Cardiac fibroblast (primary cell): ENCODE results near the gene TMA16.

Source experiments
- DNase-seq, 2 donors: peaks; one replicate each; pipeline versions ENCODE4 v3.0.0 to v3.0.0-alpha.2; 2010; ENCODE audit warnings: low read depth in 2 of 2
- H3K4me3 ChIP-seq, 2 donors: replicated peaks in 1 of 2; 1 replicate in 1 of 2; 2 replicates in 1 of 2; pipeline ENCODE4 v1.5.1; 2011; ENCODE audit warnings: low read depth in 2 of 2, low read length in 2 of 2, mild to moderate bottlenecking in 2 of 2, moderate library complexity in 1 of 2
- TF ChIP-seq, protein P1 (sequence below): IDR thresholded peaks from one replicate; pipeline ENCODE4 v1.5.1; 2011; ENCODE audit warnings: low read depth, mild to moderate bottlenecking, low read length, inconsistent platforms

The TMA16 gene

DNA sequence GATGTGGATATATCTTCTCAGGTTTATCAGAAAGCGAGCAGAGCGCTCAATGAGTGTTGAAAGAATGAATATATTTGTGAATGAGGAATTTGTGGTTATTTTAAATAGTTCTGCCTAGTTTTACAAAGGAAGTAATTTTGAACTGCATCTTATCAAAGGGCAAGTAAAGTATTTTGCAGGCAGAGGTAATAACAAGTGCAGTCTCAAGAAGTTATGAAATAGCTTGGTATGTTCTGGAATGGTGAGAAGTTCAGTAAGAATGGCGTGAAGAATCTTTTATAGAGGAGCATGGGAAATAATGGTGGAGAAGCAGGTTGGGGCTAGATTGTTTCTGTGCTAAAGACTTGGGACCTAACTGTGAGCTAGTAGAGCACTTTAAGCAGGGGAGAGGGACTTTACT lies 10.9 kb downstream of the TMA16 start:
- H3K4me3 ChIP-seq, result no peak overlapping the region
- peak; percentile 12 to 13 for DNase-seq
- TF ChIP-seq, protein P1, sequence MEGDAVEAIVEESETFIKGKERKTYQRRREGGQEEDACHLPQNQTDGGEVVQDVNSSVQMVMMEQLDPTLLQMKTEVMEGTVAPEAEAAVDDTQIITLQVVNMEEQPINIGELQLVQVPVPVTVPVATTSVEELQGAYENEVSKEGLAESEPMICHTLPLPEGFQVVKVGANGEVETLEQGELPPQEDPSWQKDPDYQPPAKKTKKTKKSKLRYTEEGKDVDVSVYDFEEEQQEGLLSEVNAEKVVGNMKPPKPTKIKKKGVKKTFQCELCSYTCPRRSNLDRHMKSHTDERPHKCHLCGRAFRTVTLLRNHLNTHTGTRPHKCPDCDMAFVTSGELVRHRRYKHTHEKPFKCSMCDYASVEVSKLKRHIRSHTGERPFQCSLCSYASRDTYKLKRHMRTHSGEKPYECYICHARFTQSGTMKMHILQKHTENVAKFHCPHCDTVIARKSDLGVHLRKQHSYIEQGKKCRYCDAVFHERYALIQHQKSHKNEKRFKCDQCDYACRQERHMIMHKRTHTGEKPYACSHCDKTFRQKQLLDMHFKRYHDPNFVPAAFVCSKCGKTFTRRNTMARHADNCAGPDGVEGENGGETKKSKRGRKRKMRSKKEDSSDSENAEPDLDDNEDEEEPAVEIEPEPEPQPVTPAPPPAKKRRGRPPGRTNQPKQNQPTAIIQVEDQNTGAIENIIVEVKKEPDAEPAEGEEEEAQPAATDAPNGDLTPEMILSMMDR, result no peak

DNA sequence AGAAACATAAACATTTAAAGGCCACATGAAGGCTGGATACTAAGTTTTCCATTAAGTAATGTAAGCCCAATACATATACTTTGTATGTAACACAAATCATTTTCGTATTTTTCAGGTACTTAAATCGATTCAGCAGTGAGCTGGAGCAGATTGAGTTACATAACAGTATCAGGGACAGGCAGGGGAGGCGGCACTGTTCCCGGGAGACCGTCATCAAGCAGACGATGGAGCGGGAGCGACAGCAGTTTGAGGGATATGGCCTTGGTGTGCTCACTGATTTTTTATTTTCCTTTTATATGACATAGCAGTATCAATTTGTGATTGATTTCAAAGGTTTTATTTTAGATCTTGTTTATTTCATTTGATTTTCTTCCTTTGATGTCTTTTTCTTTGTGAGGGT lies 20.7 kb downstream of the TMA16 start:
- DNase-seq, result no peak
- no peak overlapping the region for H3K4me3 ChIP-seq
- TF ChIP-seq, protein P1, result no peak

DNA sequence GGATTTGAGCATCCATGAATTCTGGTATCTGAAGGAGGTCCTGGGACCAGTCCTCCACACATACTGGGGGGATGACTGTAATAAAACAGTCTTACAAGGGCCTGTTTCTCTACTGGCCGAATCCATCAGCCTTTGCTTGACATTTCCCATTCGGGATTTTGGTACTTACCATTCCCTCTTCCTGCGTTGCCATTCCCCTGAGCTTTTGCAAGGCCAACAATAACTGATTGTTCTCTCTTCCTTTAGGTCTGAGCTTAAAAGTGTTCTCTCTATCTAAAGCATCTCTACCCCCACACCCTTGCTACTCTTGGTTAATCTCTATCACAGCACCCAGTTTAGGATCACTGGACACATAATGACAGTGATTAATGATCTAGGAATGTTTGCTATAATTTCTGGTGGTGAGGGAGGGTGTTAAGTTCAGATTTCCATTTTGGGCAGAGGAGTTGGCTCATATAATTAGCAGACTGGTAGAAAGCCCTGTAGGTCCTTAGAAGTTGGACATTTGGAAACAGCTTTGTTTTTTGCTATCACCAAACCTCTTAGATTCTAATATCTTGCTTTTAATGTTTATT lies 29.4 kb downstream of the TMA16 start:
- no peak overlapping the region for H3K4me3 ChIP-seq
- no peak for DNase-seq
- TF ChIP-seq, protein P1, result no peak

DNA sequence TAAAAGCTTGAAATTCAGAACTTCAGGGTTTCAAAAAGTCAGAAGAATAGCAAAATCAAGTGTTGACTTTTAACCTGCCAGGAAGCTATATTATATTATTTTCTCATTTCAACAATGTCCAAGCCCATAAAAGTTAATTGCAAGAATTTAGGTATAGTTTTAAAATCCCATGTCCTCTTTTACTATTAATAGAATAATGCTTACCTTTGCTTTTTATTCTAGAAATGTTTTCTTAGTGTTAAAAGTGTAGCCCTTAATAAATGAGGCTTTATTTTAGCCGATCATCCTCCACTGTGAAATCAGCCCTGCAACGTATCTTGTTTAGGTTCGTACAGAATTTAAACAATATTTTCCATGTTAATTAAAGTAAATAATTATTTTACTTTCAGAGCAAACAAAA lies 31.5 kb downstream of the TMA16 start:
- DNase-seq, result no peak
- TF ChIP-seq, protein P1, result no peak
- no peak overlapping the region for H3K4me3 ChIP-seq

DNA sequence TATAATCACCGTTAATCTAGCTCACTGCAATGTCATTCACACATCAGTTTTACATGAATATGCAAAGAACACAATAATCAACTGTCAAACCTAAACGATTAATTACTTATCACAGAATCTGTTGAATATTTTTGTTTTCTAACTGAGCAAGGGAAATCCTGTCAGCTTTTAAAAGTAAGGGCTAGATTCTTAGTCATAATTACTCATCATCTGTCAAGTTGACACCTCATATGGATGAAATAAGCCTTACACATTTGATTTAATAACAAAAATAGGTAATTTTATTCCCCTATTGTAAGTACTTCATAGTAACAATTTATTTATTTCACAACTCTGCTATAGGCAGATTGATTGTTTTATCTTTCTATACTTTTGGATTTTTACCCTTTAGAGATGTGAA lies 32.7 kb downstream of the TMA16 start:
- no peak for DNase-seq
- no peak overlapping the region for H3K4me3 ChIP-seq
- TF ChIP-seq, protein P1, result no peak

DNA sequence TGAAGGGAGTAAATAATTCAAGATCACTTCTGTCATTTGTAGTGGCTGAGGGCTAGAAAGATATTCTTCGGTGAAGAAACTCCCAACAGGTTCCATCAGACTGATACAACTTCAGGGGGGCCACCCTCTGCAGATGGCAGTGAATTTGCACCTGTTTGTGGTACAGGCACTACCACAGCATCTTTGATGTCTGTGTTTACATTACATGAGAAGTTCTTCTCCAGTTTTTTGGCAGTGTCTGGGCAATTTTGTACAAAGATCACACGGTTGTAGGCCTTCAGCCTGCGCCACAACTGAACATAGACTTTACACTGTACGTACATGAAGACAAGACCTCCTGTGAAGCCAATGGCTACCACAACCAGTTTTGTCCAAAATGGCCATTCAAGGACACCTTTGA lies 34.2 kb downstream of the TMA16 start:
- no peak overlapping the region for H3K4me3 ChIP-seq
- no peak for DNase-seq
- TF ChIP-seq, protein P1, result no peak

DNA sequence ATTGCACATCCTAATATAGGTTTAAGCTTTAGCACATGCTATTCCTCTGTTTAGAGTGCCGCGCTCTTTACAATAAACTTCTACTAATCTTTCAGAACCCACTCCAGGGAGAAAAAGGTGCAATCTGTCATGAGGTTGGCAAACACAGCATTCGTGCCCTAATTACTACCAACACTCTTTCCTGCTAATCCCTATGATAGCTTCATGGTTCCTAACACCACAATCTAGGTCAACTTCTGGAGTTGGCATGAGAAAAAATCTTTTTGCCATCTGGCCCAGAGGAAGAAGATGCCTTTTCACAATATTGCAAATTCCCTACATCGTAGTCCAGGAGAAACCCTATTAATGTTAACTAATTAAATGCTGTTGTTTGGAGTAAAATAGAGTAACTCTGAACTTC lies 39.6 kb downstream of the TMA16 start:
- TF ChIP-seq, protein P1, result no peak
- H3K4me3 ChIP-seq, result no peak overlapping the region

More for the DNA sequence above, 39.6 kb downstream of the TMA16 start:
- DNase-seq, result no peak
